Measurements from ENCODE around the gene NATD1. TPM values are rescaled to one million over a fixed set of nuclear protein-coding genes. Genes with fewer than 3 reads are reported as not detected.

NATD1 gene
- total RNA-seq, 2 experiments from 2014 or later = 1.1 to 1.3 TPM

DNA sequence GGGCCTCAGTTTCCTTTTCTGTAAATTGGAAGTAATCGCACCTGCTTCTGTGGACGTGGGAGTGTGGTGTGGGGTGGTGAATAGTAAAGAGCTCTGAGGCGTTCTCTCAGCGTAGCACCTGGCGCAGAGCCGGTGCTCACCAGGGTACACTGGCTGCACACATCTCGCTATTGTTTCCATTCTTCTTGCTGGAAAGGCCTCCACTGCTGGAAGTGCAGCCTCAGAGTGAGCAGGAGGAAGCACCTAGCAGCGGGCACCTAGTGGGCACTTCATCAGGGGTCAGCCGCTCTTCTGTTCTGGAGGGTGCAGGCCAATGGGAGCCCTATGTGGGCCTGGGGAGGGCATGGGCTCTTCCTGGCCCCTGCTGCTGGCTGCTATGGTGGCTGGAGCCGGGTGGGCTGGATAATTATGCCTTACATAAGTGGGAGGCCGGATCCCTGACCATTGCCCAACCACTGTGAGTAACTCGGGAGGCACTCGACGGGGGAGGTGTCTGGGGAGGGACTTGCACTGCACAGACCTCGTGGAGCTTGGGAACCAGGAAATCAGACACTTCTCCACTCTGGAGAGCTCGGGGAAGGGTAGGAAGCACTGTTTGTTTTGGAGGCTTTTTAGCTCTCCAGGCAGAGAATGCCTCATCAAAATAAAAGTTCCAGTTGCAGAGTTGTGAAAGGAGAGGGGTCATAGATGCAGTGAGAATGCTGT lies 33.0 kb upstream of the NATD1 start:
- H3K9me3 Mint-ChIP-seq = no peaks in the 10 kb centered on the region
- H3K4me3 Mint-ChIP-seq = peak overlapping the region; percentile 99
- intact Hi-C loops (cut with micrococcal nuclease) = loop anchor here (10.0 kb wide), 2 partner anchors 161 to 241 kb away; partner anchors contain the start of genes DHRS7B and USP22
- peak overlapping the region; percentile 95 for H3K27ac Mint-ChIP-seq
- no peaks in the 10 kb centered on the region for H3K27me3 Mint-ChIP-seq
- H3K4me1 Mint-ChIP-seq (ENCODE audit: low read depth) = peaks cover 50% of the 10 kb centered on the region
- POLR2A ChIA-PET = interaction anchor here (0.7 to 4.9 kb wide), 5 partner anchors 9 to 251 kb away, joined by 3 to 36 read pairs (median 4); partner anchors contain the start of genes NATD1 and TMEM11
- no peak for TF ChIP-seq CTCF (IDR thresholded peaks at IDR 0.05)
- CTCF ChIA-PET = interaction anchor here (0.8 to 4.1 kb wide), 7 partner anchors 11 to 243 kb away, joined by 3 to 29 read pairs (median 4); no protein-coding TSS in a partner anchor
- ATAC-seq (no peak), DNase-seq (peak; percentile 27)
- H3K36me3 Mint-ChIP-seq (ENCODE audit: low read depth) = peaks cover 32% of the 10 kb centered on the region

DNA sequence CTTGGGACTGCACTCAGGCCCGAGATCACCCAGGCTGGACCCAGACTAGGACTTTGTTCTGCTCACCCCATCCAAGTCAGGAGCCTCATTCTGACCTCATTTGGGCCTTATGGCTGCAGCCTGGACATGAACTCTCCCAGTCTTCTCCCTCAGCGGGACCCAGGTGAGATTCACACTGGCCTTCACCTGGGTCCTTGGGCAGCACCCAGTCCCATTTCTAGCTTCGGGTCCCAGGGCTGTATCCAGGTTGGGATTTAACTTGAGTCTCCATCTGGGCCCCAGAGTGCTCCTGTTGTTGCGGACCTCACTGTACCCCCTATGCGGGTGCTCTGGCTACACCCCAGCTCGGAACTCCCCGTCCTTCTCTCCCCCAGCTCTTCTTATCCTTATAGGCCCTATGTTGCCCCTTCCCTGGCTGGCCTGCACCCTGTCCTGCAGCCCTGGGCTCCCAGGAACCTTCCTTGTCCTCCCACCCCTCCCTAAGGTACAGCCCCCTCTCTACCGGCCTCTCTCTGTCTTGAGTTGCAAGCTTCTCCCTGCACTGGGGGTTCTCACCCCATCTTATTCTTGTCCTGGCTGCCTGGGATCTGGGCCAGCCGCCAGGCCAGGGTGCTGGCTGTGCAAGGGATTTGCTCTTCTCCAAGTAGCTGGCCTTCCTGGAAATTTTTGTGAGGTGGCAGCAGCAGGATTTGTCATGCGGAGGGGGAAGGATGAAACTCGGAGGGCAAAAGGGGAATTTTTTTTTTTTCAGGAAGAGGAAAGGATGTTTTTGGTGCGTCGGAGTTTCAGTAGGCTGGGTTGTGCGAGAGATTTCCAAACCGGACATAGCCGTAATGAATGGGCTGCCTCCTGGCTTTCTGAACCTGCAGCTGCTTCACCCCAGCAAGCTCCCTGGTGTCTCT lies 32.2 kb upstream of the NATD1 start:
- POLR2A ChIA-PET = interaction anchor here (0.7 to 4.9 kb wide), 4 partner anchors 9 to 250 kb away, joined by 3 to 36 read pairs (median 4); partner anchors contain the start of gene NATD1
- Mint-ChIP-seq H3K9me3 (no peaks in the 10 kb centered on the region), H3K27me3 (no peaks in the 10 kb centered on the region), H3K4me3 (peak overlapping the region; percentile 99), H3K36me3 (ENCODE audit: low read depth) (peaks cover 32% of the 10 kb centered on the region), H3K4me1 (ENCODE audit: low read depth) (peaks cover 47% of the 10 kb centered on the region), H3K27ac (peak overlapping the region; percentile 95)
- ATAC-seq (no peak), DNase-seq (peak; percentile 36)
- TF ChIP-seq CTCF (IDR thresholded peaks at IDR 0.05) = no peak
- intact Hi-C loops (cut with micrococcal nuclease) = loop anchor here (1.0 to 10.0 kb wide), 3 partner anchors 71 to 241 kb away; partner anchors contain the start of genes DHRS7B, TMEM11 and USP22
- CTCF ChIA-PET = interaction anchor here (0.6 to 4.1 kb wide), 6 partner anchors 10 to 186 kb away, joined by 3 to 29 read pairs (median 4); no protein-coding TSS in a partner anchor

- DNase-seq (peak; percentile 99), ATAC-seq (peak; percentile 78)
- Mint-ChIP-seq H3K36me3 (ENCODE audit: low read depth) (peaks cover 32% of the 10 kb centered on the region), H3K27ac (peak within 1 kb of the TSS; percentile 95), H3K9me3 (no peaks in the 10 kb centered on the region), H3K4me3 (peak within 1 kb of the TSS; percentile 99), H3K27me3 (no peaks in the 10 kb centered on the region), H3K4me1 (ENCODE audit: low read depth) (peaks cover 48% of the 10 kb centered on the region)
- ChIA-PET CTCF (interaction anchor here (1.0 to 4.1 kb wide), 7 partner anchors 9 to 241 kb away, joined by 3 to 29 read pairs (median 4); no protein-coding TSS in a partner anchor), POLR2A (interaction anchor here (1.0 to 1.3 kb wide), 3 partner anchors 32 to 245 kb away, joined by 3 to 4 read pairs (median 3); partner anchors contain the start of gene NATD1)
- no peak for TF ChIP-seq CTCF (IDR thresholded peaks at IDR 0.05)
- intact Hi-C loops (cut with micrococcal nuclease) = loop anchor here (1.0 to 10.0 kb wide), 4 partner anchors 70 to 240 kb away; partner anchors contain the start of genes DHRS7B, TMEM11 and USP22
Measured at GRCh38 chr17:21284319-21285163, 31.3 kb upstream of the NATD1 start, which contains the start of gene MAP2K3. TSS of gene MAP2K3 (plus strand) at chr17:21284711. CDS start at chr17:21284921, 210 bp downstream.
